Measurements from ENCODE around the gene SLC17A9.

SLC17A9 gene, protein sequence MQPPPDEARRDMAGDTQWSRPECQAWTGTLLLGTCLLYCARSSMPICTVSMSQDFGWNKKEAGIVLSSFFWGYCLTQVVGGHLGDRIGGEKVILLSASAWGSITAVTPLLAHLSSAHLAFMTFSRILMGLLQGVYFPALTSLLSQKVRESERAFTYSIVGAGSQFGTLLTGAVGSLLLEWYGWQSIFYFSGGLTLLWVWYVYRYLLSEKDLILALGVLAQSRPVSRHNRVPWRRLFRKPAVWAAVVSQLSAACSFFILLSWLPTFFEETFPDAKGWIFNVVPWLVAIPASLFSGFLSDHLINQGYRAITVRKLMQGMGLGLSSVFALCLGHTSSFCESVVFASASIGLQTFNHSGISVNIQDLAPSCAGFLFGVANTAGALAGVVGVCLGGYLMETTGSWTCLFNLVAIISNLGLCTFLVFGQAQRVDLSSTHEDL

DNA sequence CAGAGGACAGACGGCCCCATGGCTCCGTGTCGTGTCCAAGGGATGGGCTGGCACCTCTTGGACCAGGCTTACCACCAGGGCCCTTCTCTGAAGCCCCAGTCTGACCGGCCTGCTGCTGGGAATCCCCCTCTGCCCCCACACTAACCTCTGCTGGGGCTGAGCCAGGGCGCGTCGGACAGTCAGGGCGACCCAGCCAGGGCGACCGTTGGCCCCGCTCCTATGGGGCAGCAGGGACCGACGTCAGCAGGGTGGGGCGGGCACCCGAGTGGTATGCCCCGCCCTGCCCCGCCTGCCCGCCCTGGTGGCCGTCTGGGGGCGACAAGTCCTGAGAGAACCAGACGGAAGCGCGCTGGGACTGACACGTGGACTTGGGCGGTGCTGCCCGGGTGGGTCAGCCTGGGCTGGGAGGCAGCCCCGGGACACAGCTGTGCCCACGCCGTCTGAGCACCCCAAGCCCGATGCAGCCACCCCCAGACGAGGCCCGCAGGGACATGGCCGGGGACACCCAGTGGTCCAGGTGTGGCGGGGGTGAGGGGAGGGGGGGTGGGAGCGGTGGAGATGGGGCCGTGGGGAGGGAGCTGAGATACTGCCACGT, at the start of gene SLC17A9:
Gene SLC17A9, plus strand, starts transcription at position 337 of the 595 bp plus-strand sequence. Its CDS starts 122 bp downstream, at position 459.
- DNase-seq, result no peak

DNA sequence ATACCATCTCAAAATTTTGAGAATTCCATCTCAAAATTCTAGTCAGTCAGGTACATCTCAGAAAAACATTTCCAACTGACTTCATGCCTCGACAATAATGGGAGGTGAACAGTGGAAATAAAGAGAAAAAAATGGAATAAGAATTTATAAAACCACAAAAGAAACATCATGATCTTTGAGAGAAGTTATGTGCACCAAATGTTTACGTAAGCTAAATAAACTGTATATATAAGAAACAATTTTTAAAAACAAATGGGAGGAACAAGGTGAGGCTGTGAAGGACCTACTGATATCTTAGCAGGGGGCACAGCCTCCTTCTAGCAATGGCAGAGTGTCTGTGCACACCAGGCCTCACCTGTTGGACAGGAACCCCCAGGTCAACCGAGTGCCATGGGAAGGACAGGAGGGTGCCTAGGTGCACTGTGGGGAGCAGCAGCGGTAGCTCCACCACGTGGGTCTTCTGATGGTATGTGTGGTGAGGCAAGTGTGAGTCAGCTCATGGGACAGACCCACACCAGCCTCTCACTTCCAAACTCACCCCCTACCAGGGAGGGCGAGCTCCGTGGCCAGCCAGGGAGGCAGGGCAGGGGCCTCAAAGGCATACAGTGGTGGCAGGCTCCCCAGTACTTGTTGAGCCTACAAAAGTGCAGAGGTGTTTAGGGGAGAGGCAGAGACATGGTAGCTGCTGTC, 49.4 kb upstream of the SLC17A9 start:
- DNase-seq, result no peak

DNA sequence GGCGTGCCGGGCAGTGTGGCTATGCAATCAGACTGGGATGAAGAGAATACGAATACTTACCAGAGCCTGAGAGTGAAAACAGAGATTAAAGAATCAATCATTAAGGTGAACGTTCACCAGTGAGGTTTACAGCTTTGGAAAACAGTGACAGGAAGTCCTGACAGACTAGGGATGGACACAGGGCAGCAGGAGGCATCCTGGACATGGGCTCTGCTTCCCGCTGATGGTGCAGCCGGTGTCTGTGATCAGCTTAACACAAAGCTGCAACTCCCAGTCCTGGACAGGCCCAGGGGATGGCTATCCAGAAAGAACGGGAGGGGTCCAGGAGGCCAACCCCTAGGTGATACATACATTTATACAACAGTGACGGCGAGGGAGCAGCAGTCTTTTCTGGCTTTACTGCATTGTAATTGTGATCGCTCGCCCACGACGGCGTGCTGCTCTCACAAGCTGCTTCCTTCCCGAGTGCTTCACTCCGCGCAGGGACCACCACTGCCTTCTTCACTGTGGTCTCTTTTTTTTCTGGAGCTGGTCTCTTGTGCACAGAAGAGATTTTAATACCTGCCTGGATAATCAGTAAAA, 46.9 kb upstream of the SLC17A9 start:
- no peak for DNase-seq

DNA sequence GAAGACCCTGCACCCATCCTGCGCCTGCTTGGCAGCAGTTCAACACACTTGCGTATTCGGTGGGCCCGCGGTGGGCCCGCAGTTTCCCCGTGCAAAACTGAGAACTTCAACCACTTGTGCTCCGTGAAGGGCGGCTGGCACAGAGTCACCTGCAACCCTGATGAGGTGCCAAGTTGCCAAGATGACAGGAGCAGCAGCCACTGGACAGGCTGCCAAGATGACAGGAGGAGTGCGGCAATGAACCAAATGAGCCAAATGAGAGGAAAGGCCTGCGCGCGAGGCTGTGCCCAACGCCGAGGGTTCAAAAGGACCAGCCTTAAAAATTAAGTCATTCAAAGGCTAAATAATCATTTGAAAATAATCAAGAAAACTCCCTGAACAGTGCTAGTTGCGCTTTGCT, 46.3 kb upstream of the SLC17A9 start:
- DNase-seq, result no peak

DNA sequence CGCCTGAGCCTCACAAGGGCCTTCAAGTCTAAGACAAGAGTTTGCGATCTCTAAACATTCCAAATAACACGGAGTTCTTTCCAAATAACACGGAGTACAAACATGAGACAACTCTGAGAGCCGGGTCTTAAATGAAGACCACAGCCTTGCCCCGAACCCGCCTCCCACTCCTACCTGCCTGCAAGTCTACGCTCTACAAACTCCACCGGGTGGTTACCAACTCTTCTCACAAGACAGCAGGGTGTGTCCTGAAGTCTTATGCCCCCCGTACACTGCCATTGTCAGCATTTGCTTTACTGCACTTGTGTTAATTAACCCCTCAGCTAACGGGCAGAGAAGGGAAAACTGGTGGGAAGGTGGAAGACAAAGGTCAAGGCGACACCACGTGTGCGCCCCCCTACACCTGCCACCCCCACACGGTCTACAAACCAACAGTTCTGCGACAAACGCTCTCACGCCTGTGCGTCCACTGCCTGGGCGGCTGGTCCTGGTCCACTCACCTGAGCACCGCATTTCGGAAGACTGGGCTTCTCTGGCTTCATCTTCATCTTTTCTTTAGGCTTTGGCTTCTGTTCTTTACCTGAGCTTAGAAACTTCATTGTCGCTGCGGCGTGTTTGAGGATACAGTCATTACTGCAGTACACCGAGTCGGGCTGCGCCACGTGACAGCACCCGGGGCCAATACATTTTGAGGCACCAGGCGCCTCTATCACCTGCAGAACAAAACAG, 45.7 kb upstream of the SLC17A9 start:
- no peak for DNase-seq

DNA sequence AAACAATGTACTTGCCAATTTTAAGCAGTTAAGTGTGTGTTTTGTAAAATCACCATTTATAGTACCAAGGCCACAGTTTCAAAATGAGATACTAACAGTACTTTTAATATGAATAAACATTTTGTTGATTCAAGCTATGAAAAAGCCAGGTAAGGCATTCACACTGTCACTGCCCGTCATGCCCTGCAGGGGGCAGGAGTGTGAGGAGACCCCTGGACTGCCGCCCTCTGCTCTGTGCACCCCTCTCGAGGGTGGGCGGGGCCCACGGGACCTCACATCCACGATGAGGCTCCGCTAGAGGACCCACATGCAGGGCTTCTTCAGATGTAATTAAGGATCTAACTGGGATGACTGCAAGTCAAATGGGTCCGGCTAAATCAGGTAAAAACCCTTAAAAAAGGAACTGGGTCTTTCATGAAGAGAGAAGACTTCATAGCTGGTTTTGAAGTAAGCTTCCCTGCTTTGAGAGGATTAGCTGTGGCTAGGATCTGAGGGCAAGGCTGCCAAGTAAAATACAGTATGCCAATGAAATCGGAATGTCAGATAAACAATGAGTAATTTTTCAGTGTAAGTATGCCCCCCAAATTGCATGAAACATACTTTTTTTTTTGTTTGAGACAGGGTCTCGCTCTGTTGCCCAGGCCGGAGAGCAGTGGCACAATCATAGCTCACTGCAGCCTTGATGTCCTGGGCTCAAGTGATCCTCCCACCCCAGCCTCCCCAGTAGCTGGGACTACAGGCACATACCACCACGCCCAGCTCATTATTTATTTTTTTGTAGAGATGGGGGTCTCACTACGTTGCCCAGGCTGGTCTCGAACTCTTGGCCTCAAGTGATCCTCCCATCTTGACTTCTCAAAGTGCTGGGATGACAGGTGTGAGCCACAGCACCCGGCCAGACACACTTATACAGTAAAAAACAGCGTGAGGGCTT, 44.9 kb upstream of the SLC17A9 start:
- DNase-seq, result no peak

DNA sequence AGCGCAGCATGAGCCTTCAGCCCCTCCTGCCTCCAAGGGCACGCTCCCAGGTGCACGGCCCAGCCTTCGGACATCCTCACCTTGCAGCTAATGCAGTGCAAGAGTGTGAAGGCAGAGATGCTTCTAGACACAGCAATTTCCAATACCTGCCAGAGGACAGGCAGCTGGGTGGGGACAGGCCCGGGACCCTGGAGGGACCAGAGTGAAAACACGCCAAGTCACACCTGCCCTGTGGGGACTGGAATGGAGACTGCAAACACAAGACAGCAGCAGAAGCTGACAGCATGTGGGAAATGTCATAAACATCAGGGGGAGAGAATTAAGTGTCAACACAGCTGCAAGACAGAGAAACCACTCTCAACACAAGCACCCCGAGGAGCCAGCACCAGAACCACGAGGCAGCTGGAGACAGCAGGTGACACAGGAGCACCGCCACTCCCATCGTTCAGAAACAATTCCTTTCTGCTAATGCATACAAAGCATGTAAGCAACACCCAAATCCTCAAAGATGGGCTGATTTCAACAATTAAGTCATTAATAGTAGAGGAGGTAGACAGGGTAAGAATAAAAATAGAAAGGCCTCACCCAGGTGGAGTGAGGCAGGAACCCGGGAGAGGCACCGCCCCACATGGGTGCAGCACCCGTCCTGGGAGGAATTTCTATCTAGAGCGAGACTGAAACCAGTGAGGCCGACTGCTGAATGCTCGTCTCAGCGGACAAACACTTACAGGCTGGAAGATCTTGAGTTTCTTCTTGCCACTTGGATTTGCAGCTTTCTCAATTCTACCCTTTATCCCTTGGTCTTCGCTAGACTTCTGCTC, 43.3 kb upstream of the SLC17A9 start:
- DNase-seq, result peak; percentile 10

DNA sequence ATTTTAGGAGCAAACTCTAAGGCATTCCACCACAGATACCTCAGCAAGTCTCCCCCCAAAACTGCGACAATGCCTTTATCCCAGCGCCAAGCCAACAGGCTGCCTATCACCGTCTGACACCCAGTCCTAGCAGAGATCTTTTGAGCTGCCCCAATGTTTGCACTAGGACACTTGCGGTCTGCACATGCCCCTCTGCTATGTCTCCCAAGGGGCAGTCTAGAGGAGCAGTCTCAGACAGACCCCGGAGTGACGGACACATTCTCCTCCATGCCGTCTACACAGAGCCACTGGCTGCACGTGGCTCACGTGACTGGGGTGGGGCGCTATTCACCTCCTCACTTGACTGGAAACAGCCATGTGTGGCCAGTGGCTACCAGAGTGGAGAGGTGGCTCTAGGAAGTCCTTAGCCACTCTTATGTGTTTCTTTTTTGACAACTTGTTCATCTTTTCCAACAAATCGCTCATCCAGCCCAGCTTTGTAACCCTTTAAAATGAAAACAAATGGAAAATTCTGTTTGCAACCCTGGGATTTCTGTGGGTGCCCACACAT, 42.2 kb upstream of the SLC17A9 start:
- no peak for DNase-seq

DNA sequence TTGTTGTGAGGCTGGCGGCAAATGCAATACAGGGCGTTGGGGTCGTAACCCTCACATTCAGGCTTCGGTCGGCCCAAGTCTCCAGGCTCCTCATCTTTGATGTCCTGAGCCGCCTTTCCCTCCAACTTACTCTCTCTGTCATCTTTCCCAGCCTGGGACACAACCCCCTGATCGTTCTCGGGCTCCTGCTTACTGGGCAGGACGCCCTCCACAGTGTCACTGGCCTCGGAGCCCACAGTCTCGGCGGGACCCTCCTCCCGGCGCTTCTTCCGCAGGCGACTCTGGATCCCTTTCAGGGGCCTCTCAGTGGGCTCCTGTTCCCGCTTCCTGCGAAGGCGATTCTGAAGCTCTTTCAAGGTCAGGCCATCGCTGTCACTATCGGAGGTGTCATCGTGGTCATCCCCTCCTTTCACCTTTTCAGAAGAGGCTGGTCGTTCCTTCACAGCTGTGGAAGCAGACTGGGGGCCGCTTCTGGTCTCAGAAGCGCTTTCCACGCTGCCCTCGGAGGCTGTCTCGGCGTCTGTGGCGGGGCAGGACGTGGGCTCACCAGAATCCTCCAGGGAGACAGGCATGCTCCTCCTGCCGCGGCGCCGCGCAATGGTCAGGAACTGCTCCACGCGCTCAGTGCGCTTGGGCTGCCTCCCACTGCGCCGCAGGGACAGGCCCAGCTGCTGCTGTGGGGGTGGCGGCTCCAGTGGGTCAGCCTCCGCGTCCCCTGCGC, 41.6 kb upstream of the SLC17A9 start:
- no peak for DNase-seq

DNA sequence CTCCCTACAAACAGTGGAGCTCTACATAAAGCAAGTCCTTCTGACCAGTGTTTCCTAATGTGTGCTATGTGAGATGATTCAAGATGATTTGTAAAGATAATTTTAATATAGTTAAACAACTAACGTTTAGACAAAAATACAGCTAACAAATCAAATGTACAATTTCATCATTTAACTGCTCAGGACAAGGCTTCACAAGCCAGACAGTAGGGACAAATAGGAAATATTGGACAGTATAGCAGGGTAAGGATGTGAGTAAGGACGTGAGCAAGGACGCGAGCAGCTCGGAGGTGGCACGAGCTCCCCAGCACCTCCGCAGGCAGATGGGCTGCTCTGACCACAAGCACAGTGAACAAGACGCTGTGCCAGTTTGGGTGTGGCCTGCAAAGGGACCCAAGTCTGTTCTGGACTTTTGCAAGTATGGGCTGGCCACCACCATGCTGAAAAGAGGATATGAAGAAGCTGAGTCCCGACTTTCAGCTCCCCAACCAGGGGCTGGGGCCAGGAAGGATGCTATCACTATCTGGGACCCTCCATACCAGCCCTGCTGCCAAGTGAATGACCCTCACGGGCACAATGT, 40.7 kb upstream of the SLC17A9 start:
- DNase-seq, result no peak

DNA sequence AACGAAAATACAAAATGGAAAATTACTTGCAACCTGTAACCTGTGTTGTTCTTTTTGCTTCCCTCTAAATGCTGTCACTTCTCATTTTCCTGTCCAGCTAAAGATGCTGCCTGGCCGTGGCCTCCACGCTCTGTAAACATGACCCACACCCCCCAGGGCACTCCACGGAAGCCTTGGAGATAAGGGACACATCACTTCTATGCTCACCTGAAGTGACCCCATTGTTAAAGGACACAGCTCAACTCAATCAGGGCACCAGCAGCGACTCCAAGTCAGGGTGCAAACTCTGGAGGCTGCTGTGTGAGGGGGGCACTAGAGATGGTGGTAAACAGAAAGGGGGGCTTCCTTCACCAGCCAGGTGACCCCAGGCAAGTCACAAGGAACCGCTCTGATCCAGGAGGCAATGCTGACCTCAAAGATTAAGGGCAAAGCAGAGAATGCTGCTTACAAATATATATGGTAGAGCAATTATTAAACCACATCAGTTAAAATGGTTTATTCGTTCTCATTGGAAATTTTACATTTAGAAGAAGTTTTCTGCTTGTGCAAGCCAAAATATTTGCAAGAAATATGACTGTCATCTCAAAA, 39.4 kb upstream of the SLC17A9 start:
- DNase-seq, result no peak

DNA sequence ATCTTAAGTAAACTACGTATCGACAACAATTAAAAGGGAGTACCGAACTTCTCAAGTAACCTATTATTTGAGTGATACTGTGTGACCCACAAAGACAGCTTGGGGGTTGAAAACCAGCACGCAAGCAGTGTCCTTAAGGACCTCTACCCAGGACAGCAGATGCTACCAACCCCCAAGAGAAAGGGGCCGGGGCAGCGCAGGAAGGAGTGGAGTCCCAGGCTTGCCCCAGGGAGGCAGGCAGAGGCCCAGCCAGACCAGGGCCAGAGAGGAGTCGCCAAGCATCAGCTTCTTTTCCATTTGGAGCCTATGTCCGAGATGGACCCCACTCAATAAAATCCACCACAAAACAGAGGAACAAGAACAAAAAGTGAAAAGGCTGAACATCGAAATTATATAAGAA, 38.1 kb upstream of the SLC17A9 start:
- DNase-seq, result no peak

DNA sequence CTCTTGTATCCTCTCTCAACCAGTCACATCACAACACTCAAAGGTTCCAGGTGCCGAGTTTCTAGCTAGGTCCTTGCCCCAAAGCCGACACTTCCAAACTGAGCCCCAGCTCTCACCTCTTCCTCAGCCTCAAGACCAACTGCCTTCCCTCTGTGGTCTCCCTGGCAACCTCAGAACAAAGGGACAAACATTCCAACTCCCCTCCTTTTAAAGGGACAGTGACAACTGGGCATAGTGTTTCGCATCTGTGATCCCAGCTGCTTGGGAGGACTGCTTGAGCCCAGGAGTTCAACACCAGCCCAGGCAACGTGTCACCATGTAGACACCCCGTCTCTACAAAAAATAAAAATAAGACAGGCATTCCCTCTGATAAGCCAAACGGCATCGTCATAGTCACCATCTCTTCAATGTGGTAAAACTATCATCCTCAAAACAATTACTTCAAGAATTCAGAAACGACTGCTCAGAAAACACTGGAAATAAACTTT, 37.5 kb upstream of the SLC17A9 start:
- peak; percentile 18 for DNase-seq

DNA sequence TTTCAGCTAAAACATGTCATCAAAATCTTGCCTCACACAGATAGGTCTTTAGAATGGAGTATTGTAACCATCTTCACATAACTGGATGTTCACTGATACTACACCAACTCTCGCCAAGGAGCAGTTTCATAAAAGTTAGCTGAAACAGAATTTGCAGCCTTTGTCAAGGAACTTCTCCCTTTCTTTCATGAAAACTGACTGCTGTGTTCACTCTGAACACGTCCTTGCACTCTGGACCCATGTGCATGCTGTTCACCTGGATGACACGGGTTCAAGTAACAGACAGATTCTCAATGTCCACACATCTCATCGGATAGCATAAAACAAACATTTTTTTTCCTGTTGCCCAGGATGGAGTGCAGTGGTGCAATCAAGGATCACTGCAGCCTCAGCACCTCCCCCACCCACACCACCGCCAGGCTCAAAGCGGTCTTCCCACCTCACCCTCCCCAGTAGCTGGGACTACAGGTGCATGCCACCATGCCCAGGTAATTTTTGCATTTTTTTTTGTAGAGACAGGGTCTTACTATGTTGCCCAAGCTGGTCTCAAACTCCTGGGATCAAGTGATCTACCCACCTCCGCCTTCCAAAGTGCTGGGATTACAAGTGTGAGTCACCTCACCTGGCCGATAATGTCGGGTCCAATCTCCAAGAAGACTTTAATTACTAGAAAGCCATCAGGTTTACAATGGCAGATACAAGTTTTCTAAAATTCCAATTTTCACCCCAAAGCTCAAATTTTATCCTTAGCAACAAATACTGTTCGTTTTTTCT, 35.6 kb upstream of the SLC17A9 start:
- DNase-seq, result no peak

DNA sequence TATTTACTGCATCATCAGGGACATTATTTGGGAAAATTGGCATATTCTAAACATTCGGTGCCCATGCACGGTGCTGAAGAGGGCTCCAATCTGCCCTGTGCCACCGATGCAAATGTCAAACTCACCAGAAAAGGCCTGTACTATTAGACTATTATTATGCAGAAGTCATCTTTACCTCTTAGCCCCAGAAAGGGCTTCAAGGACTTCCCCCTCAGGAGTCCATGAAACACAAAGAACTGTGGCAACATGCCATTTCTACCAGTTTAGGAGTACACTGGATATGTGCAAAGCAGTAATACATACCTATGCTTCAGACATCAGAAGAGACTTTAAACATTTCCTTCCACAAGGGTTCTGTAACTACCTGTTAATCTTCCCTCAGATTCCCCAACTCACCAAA, 34.8 kb upstream of the SLC17A9 start:
- no peak for DNase-seq

DNA sequence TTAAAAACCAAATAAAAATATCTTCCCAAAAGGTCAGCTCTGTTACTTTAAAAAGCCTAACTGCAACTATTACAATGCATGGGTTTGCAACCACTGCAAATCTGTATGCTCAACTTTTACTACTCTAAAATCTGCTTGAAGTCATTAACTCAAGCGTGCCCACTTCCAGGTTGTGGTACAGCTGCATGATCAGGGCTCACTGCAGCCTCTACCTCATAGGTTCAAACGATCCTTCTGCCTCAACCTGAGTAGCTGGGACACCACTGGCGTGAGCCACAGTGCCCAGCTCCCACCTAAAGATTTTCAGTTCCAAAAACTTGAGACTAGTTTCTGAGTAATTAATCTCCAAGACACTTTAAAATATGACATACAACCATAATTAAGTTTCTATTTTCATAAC, 34.4 kb upstream of the SLC17A9 start:
- no peak for DNase-seq

DNA sequence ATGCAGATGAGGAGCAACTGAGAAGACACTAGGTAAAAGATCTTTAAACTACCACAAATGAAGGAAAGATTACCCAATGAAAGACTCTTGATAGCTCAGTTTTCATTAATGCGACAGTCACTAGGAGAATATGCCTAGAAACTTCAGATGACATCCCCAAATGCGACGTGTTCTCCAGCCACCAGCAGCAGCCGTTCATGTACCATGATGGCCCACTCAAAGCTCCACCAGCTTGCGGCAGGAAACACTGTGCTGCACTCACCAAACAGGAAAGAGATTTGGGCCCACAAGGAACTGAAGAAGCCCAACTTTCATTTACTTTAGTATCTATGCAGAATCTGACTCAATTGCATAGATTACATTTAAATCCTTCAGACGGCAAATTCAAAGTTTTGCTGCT, 33.7 kb upstream of the SLC17A9 start:
- no peak for DNase-seq

DNA sequence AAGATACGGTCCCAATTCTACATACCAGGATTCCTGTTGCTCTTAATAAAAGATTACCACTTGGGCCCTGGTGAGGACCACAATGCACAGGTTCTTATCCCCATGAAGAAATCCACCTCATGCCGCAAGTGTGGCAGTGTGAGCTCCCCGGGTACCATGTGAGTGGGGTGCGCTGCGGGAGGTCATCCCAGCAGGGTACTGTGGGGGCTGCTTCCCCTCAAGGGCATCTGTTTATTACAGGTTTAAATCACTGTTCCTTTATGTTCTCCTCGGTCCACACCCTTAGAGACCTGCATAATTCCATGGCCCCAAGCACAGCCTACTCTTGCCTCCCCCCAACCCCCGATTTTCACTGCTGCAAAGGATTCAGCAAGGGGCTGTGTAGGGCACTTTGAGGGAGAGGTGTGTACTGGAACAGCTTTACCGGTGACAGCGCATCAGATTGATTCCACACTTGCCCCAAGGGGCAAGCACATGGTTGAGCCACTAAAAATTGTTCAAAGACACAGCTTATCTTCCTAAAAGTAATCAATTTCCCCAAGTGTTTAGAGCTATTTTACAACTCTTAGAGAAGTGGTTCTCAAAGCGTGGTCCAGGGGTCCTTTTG, 32.4 kb upstream of the SLC17A9 start:
- no peak for DNase-seq

Data from NCI-H2171 treated with DMSO at 0.1 percent for 48 hours (cell line).